ENCODE data around the gene RAE1. TPM values are rescaled to one million over a fixed set of nuclear protein-coding genes. Genes with fewer than 3 reads are reported as not detected.

The RAE1 gene
- total RNA-seq, 1 donor from 2014 or later, result 9.5 TPM

GRCh38 chr20:57388953-57389694, 38.1 kb downstream of the RAE1 start:
- TF ChIP-seq, protein P1, sequence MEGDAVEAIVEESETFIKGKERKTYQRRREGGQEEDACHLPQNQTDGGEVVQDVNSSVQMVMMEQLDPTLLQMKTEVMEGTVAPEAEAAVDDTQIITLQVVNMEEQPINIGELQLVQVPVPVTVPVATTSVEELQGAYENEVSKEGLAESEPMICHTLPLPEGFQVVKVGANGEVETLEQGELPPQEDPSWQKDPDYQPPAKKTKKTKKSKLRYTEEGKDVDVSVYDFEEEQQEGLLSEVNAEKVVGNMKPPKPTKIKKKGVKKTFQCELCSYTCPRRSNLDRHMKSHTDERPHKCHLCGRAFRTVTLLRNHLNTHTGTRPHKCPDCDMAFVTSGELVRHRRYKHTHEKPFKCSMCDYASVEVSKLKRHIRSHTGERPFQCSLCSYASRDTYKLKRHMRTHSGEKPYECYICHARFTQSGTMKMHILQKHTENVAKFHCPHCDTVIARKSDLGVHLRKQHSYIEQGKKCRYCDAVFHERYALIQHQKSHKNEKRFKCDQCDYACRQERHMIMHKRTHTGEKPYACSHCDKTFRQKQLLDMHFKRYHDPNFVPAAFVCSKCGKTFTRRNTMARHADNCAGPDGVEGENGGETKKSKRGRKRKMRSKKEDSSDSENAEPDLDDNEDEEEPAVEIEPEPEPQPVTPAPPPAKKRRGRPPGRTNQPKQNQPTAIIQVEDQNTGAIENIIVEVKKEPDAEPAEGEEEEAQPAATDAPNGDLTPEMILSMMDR (IDR thresholded peaks at IDR 0.05), result peak; percentile 12 to 39 (median 29)
- Histone ChIP-seq H3K27me3 (no peaks in the 10 kb centered on the region), H3K4me3 (peak overlapping the region; percentile 46), H3K4me1 (peaks cover 3 to 26% of the 10 kb centered on the region in 2 donors), H3K36me3 (peaks cover 3 to 7% of the 10 kb centered on the region in 2 donors), H3K27ac (peak overlapping the region; percentile 61 to 64), H3K9me3 (no peaks in the 10 kb centered on the region)
- intact Hi-C loops (cut with DNase I), result loop anchor here (10.0 kb wide), 1 partner anchor 826 kb away; no protein-coding TSS in a partner anchor
- DNase-seq (ENCODE audit: low spot score in 2 of 2), result peak; percentile 49 to 87

- Histone ChIP-seq H3K4me3 (peak overlapping the region; percentile 46), H3K9me3 (no peaks in the 10 kb centered on the region), H3K36me3 (peaks cover 3 to 7% of the 10 kb centered on the region in 2 donors), H3K27me3 (no peaks in the 10 kb centered on the region), H3K27ac (peak overlapping the region; percentile 61 to 64), H3K4me1 (peaks cover 3 to 34% of the 10 kb centered on the region in 2 donors)
- DNase-seq (ENCODE audit: low spot score in 2 of 2), result peak in 1 of 2 donors; percentile 66
- TF ChIP-seq, protein P1 (IDR thresholded peaks at IDR 0.05), result no peak
- intact Hi-C loops (cut with DNase I), result loop anchor here (2.0 to 10.0 kb wide), 5 partner anchors 69 to 825 kb away; no protein-coding TSS in a partner anchor
These were observed 38.9 kb downstream of the RAE1 start for GRCh38 chr20:57389695-57390603.

DNA sequence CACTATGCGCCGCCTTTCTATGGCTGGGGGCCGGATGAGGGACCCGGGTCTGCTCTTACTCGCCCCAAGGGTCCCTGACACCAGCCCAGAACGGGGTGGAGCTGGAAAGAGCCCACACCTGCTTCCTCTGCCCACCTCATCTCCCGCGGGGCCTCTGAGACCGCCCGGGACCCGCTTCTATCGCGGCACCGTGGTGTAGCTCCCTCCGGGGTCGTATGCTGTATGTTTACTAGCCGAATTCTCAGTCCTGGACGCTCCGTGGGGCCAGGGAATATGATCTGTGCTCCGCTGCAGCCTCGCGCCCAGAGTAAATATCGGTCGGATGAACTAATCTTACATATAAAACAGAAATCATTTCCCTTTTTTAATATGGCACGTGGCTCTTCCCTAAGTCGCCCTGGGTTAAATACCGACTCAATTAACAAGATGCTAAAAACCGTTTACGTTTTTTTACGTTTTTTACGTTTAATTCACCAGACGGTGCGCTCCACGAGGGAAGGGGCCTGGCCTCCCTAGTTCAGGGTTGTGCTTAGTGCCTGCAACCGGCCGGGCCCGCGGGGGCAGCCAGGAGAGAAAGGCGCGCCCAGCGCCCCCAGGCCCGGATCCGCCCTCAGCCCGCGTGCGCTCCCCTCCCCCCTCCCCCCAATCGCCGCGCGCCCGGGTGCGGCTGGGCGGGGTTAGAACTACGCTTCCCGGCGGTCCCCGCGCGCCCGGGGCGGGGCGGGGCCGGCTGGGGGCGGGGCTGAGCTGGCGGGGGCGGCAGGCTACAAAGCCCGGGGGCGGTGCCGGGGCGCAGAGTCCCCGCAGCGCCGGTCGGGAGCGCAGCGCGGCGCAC, 39.8 kb downstream of the RAE1 start, which contains the start of gene RBM38:
RBM38 (plus strand) TSS at position 793 of the 835 bp plus-strand sequence. CDS start 186 bp downstream, outside the sequence.
- Histone ChIP-seq H3K4me1 (peaks cover 3 to 42% of the 10 kb centered on the region in 2 donors), H3K36me3 (peaks cover 3 to 7% of the 10 kb centered on the region in 2 donors), H3K9me3 (no peaks in the 10 kb centered on the region), H3K27ac (peak within 1 kb of the TSS; percentile 82 to 91), H3K27me3 (no peaks in the 10 kb centered on the region), H3K4me3 (peak within 1 kb of the TSS; percentile 79 to 83)
- intact Hi-C loops (cut with DNase I), result loop anchor here (2.0 to 10.0 kb wide), 4 partner anchors 68 to 304 kb away; no protein-coding TSS in a partner anchor
- peak in 1 of 2 donors; percentile 67 for DNase-seq (ENCODE audit: low spot score in 2 of 2)
- TF ChIP-seq, protein P1 (IDR thresholded peaks at IDR 0.05), result no peak

DNA sequence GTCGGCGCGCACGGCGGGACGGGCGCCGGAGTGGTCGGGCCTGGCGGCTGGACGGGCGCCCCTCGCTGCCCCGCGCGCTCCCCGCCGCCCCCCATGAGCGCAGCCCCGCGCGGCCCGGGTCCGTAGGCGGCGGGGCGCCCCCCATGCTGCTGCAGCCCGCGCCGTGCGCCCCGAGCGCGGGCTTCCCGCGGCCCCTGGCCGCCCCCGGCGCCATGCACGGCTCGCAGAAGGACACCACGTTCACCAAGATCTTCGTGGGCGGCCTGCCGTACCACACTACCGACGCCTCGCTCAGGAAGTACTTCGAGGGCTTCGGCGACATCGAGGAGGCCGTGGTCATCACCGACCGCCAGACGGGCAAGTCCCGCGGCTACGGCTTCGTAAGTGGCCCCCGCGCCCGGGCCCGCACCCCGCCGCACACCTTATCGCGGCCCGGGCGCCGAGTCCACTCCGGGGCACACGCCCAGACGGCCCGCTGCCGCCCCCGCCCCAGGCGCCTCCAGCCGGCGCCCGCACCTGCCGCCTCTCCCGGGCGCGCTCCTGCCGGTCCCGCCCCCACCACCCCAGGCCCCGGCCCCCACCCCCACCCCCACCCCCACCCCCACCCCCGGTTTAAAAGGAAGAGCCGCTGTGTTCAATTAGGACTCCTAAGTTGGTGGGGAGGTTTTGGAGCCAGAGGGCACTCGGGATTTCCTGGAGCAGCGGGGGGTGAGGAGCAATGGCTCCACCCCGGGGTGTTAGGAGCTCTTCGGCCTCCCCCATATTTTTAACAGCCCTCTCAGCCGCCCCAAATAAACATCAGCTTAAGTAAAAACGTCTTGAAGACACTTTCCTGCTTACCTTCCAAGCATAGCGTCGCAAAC, 40.6 kb downstream of the RAE1 start:
- H3K27ac ChIP-seq, result peak overlapping the region; percentile 82 to 91
- peaks cover 7% of the 10 kb centered on the region in 2 donors for H3K36me3 ChIP-seq
- no peak for DNase-seq (ENCODE audit: low spot score in 2 of 2)
- H3K9me3 ChIP-seq, result no peaks in the 10 kb centered on the region
- no peaks in the 10 kb centered on the region for H3K27me3 ChIP-seq
- TF ChIP-seq, protein P1 (IDR thresholded peaks at IDR 0.05), result no peak
- intact Hi-C loops (cut with DNase I), result loop anchor here (2.0 to 10.0 kb wide), 4 partner anchors 67 to 303 kb away; no protein-coding TSS in a partner anchor
- peak overlapping the region; percentile 79 to 83 for H3K4me3 ChIP-seq
- H3K4me1 ChIP-seq, result peaks cover 6 to 50% of the 10 kb centered on the region in 2 donors

Data from ascending aorta (tissue), 2 donors.